Peyer's patch (tissue), 4 donors: ENCODE measurements around the gene KCNMA1. TPM values are rescaled to one million over a fixed set of nuclear protein-coding genes. Genes with fewer than 3 reads are reported as not detected.

Experiments
- DNase-seq, 3 donors: peaks; one replicate each; pipeline ENCODE4 v3.0.0-alpha.2; 2017 to 2019
- H3K27ac ChIP-seq, 4 donors: fragments of 200-600 bp; sonication (generic); one replicate each; pipeline ENCODE4 v1.5.1; 2016 to 2019
- H3K27me3 ChIP-seq, 2 donors: fragments of 200-600 bp; sonication (generic); one replicate each; pipeline ENCODE4 v1.5.1; 2019
- H3K36me3 ChIP-seq, 3 donors: fragments of 200-600 bp; sonication (generic); one replicate each; pipeline ENCODE4 v1.5.1; 2016 to 2019
- H3K4me1 ChIP-seq, 4 donors: fragments of 200-600 bp; sonication (generic); one replicate each; pipeline ENCODE4 v1.5.1; 2016 to 2019
- H3K4me3 ChIP-seq, 4 donors: fragments of 200-600 bp; sonication (generic); 1 replicate in 3 of 4; 2 replicates in 1 of 4; pipeline ENCODE4 v1.5.1; 2016 to 2019; ENCODE audit warnings: mild to moderate bottlenecking in 1 of 4
- H3K9me3 ChIP-seq, 4 donors: fragments of 200-600 bp; sonication (generic); one replicate each; pipeline ENCODE4 v1.5.1; 2016 to 2019; ENCODE audit warnings: mild to moderate bottlenecking in 1 of 4
- CTCF ChIP-seq, 6 experiments: fragments of 450-650 bp in 4 of 6; fragments of 200-600 bp in 2 of 6; sonication (generic) in 1 of 6; IDR thresholded peaks; one replicate each; pipeline ENCODE4 v1.5.1; 2017 to 2019; ENCODE audit warnings: antibody characterized with exemption in 6 of 6, mild to moderate bottlenecking in 3 of 6, moderate library complexity in 1 of 6
- POLR2A ChIP-seq, 2 donors: fragments of 450-650 bp; IDR thresholded peaks; one replicate each; pipeline ENCODE4 v1.5.1; 2017; ENCODE audit warnings: antibody characterized with exemption in 2 of 2, mild to moderate bottlenecking in 2 of 2, moderate library complexity in 2 of 2
- total RNA-seq, 4 donors: library from RNA; depleted of rRNA; stranded (reverse); fragments of >200 nt; gene quantifications; one replicate each; pipeline ENCODE4 v1.1.0, GENCODE V29; 2016

The KCNMA1 gene
- total RNA-seq, 4 donors from 2014 or later: 17.8 to 29.1 (median 23.9) TPM

DNA sequence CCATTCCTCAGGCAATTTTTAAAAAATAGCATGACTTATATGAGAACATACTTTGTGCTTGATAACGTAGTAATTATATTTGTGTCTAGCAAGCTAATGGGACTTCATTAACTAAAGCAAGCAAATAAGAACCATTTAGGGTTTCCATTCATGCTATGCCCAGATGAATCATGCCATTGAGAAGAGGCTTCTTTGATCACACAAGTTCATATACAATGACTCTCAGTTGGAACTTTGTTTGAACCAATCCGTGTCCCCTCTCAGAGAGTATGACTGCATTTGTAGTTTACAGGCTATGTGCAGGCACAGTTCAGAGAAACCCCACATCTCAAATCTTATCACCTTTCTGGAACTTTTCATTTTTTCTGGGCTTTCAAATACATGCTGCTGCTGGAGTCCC, 614.2 kb downstream of the KCNMA1 start:
- Histone ChIP-seq H3K9me3 (no peaks in the 10 kb centered on the region), H3K36me3 (no peaks in the 10 kb centered on the region), H3K27ac (no peak overlapping the region), H3K4me3 (no peak overlapping the region), H3K4me1 (no peaks in the 10 kb centered on the region), H3K27me3 (no peaks in the 10 kb centered on the region)
- DNase-seq: no peak
- no peak for TF ChIP-seq POLR2A (IDR thresholded peaks at IDR 0.05)
- no peak for TF ChIP-seq CTCF (IDR thresholded peaks at IDR 0.05)

DNA sequence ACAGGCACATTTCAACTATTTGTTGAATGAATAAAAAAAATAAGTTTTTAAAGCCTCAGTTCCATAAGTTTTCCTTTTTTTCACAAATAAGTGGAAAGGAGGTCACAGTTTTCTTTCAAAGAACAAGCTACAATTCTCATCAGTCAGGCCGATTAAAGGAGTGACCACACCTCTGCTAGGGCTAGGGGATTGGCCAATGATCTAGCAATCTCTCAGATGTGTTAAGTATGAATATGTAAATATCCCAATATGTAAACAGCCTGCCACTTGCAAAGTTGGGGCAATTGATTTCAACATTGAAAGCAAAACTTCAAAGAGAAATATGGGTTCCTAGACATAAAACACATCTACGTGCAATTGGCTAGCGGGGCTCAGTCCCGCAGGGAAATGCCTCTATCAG, 614.9 kb downstream of the KCNMA1 start:
- no peak overlapping the region for H3K27ac ChIP-seq
- H3K4me1 ChIP-seq: no peaks in the 10 kb centered on the region
- no peaks in the 10 kb centered on the region for H3K27me3 ChIP-seq
- TF ChIP-seq POLR2A (IDR thresholded peaks at IDR 0.05): no peak
- no peaks in the 10 kb centered on the region for H3K36me3 ChIP-seq
- no peak overlapping the region for H3K4me3 ChIP-seq
- H3K9me3 ChIP-seq: no peaks in the 10 kb centered on the region
- DNase-seq: no peak

DNA sequence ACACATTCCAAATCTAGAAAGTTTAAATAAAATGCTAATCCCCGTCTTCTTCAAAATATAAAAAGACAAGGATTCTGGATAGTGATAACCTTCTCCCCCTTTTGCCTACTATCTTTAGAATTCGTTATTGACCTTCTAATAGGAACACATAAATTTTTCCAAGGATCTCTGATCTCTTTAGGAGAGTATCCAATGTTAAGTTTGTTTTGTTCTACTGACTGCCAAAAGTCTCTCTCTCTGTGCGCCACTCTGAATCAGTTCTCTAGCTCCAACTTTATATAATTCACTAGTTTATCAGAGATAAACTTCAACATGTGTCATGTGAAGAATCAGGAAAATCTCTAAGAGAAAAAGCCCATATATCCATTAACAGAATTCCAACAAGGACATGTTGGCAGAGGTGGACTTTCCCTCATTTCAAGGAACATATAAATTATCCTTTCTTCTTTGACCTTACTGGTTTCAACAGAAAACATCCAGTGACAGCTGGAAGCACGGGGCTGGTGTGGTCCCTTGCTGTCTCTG, 615.6 kb downstream of the KCNMA1 start:
- no peak for DNase-seq
- Histone ChIP-seq H3K36me3 (no peaks in the 10 kb centered on the region), H3K4me1 (no peaks in the 10 kb centered on the region), H3K27ac (no peak overlapping the region), H3K9me3 (no peaks in the 10 kb centered on the region), H3K4me3 (no peak overlapping the region), H3K27me3 (no peaks in the 10 kb centered on the region)
- TF ChIP-seq CTCF (IDR thresholded peaks at IDR 0.05) (no peak), POLR2A (IDR thresholded peaks at IDR 0.05) (no peak)

DNA sequence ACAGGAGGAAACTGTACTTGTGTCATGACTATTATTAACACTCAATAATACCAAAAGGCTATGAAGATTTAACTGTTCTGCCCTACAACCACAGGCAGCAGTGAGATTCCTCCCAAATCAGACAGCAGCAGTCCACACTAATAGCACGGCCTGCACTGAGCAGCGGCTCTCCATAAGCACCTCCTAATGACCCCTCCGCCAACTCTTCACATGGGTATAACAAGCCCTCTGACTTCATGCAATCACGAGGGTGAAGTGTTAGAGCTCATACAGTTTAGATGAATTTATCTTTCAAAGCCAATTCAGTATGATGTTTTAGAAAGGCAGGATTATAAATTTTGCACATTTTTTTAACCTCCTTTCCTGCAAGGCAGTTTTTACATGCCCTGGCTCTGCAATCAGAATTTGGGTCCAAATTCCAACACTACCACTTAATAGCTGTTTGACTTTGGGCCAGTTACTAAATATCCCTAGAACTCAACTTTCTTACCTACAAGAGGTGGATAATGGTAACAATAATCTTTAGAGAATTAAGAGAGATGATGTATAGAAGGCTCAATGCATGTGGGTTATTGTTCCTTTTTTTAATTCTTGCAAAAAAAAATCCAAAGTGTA, 617.1 kb downstream of the KCNMA1 start:
- no peak overlapping the region for H3K27ac ChIP-seq
- DNase-seq: no peak
- H3K4me3 ChIP-seq: no peak overlapping the region
- H3K27me3 ChIP-seq: no peaks in the 10 kb centered on the region
- no peaks in the 10 kb centered on the region for H3K9me3 ChIP-seq
- H3K36me3 ChIP-seq: no peaks in the 10 kb centered on the region
- TF ChIP-seq POLR2A (IDR thresholded peaks at IDR 0.05) (no peak), CTCF (IDR thresholded peaks at IDR 0.05) (no peak)
- no peaks in the 10 kb centered on the region for H3K4me1 ChIP-seq

- DNase-seq: no peak
- no peaks in the 10 kb centered on the region for H3K36me3 ChIP-seq
- no peaks in the 10 kb centered on the region for H3K4me1 ChIP-seq
- TF ChIP-seq CTCF (IDR thresholded peaks at IDR 0.05): no peak
- TF ChIP-seq POLR2A (IDR thresholded peaks at IDR 0.05): no peak
- H3K27me3 ChIP-seq: no peaks in the 10 kb centered on the region
- H3K9me3 ChIP-seq: no peaks in the 10 kb centered on the region
- no peak overlapping the region for H3K4me3 ChIP-seq
- no peak overlapping the region for H3K27ac ChIP-seq
These were observed 620.8 kb downstream of the KCNMA1 start for GRCh38 chr10:77016855-77017254.

DNA sequence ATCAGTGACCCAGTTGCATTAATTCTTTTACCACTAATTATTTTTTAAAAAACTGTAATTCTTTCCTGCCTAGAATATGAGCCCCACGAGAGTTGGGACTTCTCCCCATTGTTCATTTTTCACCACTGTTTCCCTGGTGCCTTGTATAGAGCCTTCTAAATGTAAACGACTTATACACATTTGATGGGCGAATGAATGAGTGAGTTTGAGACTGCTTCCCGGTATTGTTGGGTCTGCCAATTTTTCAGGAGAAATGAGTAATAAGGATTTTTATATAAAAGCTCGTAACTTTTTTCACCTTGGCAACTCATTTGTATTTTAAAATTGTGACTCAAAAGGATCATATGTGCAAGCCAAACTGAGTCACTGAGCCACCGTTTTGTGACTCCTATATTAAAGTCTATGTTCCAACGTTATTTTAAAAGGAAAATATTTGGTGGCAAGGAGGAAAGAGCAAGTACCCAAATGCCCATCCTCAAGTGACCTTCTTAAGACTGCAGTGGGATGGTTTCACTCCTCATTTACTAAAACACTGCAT, 621.3 kb downstream of the KCNMA1 start:
- Histone ChIP-seq H3K36me3 (no peaks in the 10 kb centered on the region), H3K9me3 (no peaks in the 10 kb centered on the region), H3K4me1 (no peaks in the 10 kb centered on the region), H3K27ac (no peak overlapping the region), H3K4me3 (no peak overlapping the region), H3K27me3 (no peaks in the 10 kb centered on the region)
- TF ChIP-seq POLR2A (IDR thresholded peaks at IDR 0.05): no peak
- TF ChIP-seq CTCF (IDR thresholded peaks at IDR 0.05): no peak
- DNase-seq: no peak
